Ishikawa (cell line): ENCODE results near the gene RPL9.

ENCODE experiments used
- CEBPB ChIP-seq: IDR thresholded peaks from 2 replicates; pipeline ENCODE4 v1.6.1; 2012
- CREB1 ChIP-seq: IDR thresholded peaks from 2 replicates; pipeline ENCODE4 v1.6.1; 2012; ENCODE audit warnings: low read depth
- EGR1 ChIP-seq: IDR thresholded peaks from 2 replicates; pipeline ENCODE4 v1.6.1; 2012
- EP300 ChIP-seq: IDR thresholded peaks from 2 replicates; pipeline ENCODE4 v1.6.1; 2012; ENCODE audit warnings: borderline replicate concordance
- FOXM1 ChIP-seq: IDR thresholded peaks from 2 replicates; pipeline ENCODE4 v1.6.1; 2012; ENCODE audit warnings: low read depth, borderline replicate concordance
- NFIC ChIP-seq: IDR thresholded peaks from 2 replicates; pipeline ENCODE4 v1.6.1; 2012
- RAD21 ChIP-seq: IDR thresholded peaks from 2 replicates; pipeline ENCODE4 v1.6.1; 2012; ENCODE audit warnings: low read depth
- REST ChIP-seq: IDR thresholded peaks from 2 replicates; pipeline ENCODE4 v1.6.1; 2012; ENCODE audit warnings: low read depth, mild to moderate bottlenecking
- TAF1 ChIP-seq: IDR thresholded peaks from 2 replicates; pipeline ENCODE4 v1.6.1; 2012; ENCODE audit warnings: low read depth, mild to moderate bottlenecking
- TCF12 ChIP-seq: IDR thresholded peaks from 2 replicates; pipeline ENCODE4 v1.6.1; 2012; ENCODE audit warnings: low read depth
- TEAD4 ChIP-seq: IDR thresholded peaks from 2 replicates; pipeline ENCODE4 v1.6.1; 2012
- USF1 ChIP-seq: IDR thresholded peaks from 2 replicates; pipeline ENCODE4 v1.6.1; 2012
- YY1 ChIP-seq: IDR thresholded peaks from 2 replicates; pipeline ENCODE4 v1.6.1; 2012; ENCODE audit warnings: low read depth
- ZBTB7A ChIP-seq: IDR thresholded peaks from 2 replicates; pipeline ENCODE4 v1.6.1; 2012; ENCODE audit warnings: low read depth
- TF ChIP-seq, protein P1 (sequence below): IDR thresholded peaks from 2 replicates; pipeline ENCODE4 v1.6.1; 2012

The RPL9 gene

GRCh38 chr4:39490322-39490721 is 31.6 kb upstream of the RPL9 start:
- TF ChIP-seq TAF1: no peak
- no peak for TF ChIP-seq REST
- TF ChIP-seq, protein P1, sequence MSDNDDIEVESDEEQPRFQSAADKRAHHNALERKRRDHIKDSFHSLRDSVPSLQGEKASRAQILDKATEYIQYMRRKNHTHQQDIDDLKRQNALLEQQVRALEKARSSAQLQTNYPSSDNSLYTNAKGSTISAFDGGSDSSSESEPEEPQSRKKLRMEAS: no peak
- no peak for TF ChIP-seq TEAD4
- TF ChIP-seq NFIC: no peak
- TF ChIP-seq TCF12: no peak
- no peak for TF ChIP-seq FOXM1
- no peak for TF ChIP-seq RAD21
- TF ChIP-seq ZBTB7A: no peak
- no peak for TF ChIP-seq CEBPB
- TF ChIP-seq CREB1: no peak
- TF ChIP-seq EP300: no peak
- no peak for TF ChIP-seq YY1
- no peak for TF ChIP-seq USF1
- no peak for TF ChIP-seq EGR1

DNA sequence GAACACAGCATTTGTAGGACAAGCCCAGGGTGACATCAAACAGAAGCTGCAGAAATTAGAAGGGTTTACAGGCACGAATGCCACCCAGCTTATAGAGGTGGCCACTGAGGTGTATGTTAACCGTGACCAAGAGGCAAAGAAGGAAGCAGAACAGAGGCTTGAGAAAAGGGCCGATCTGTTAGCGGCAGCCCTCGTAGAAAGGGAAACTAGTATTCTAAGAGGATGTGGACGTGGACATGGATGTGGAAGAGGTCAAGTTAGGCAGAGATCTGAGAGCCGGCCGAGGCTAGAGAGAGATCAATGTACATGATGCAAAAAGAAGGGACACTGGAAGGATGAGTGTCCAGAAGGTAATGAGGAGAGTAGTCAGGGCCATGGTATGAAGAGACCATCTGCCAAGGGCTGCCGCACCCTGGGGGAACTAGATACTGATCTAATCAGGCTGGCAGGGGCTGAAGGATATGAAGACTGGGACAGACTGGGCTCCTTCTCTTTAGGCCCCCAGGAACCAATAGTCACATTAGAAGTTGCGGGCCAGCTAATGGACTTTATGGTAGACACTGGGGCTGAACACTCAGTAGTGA is 27.6 kb upstream of the RPL9 start:
- TF ChIP-seq, protein P1: no peak
- TF ChIP-seq TCF12 (no peak), FOXM1 (no peak), NFIC (no peak), CEBPB (no peak), YY1 (no peak), REST (no peak), RAD21 (no peak), ZBTB7A (no peak), TAF1 (no peak), EP300 (no peak)

DNA sequence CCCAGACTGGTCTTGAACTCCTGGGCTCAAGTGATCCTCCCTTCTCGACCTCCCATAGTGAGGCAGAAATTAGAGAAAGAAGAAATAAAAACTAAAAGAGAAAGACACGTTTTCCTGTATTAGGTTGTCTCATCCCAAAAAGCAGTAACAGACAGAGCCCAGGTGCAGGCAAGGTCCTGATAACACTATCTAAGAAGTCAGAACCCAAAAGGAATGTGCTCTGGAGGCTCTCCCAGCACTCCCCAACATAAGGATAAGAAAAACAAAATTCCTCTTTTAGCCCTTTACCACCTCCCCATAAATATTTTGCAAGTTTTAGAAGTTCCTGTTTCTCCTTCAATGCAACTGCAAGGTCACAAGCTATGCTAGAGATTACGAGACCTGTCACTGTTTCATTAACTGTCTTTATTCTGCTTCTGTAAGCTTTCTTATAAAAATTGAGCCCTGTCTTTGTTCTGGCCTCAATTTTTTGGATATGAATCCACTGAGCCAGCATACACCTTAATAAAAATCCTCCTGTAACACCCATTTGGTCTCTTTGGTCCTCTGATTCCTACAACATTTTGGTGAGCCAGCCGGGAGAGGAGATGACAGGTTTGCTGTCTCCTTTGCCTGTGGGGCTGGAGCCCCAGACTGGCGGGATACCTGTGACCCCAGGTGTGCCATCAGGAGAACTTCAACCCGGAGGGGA is 26.0 kb upstream of the RPL9 start:
- TF ChIP-seq REST (no peak), CEBPB (no peak), FOXM1 (no peak), EP300 (no peak), NFIC (no peak), CREB1 (no peak), USF1 (no peak), RAD21 (no peak)

DNA sequence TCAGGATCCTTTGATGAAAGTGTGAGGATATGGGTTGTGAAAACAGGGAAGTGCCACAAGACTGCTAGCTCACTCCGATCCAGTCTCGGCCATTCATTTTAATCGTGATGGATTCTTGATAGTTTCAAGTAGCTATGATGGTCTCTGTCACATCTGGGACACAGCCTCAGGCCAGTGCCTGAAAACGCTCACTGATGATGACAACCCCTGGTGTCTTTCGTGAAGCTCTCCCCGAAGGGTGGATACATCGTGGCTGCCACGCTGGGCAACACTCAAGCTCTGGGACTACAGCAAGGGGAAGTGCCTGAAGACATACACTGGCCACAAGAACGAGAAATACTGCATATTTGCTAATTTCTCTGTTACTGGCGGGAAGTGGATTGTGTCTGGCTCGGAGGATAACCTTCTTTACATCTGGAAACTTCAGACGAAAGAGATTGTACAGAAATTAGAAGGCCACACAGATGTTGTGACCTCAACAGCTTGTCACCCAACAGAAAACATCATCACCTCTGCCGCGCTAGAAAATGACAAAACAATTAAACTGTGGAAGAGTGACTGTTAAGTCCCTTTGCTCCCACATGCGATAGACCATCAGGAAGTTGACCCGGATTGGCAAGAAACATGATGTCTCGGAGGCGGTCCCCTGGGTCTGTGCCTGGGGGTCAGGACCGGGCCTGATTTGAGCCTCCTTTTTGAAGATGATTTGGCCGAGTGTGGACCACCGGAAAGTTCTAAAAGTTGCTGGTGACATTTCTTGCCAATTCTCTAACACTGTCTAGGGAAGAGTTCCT is 22.4 kb upstream of the RPL9 start:
- no peak for TF ChIP-seq EGR1
